Right ventricle myocardium inferior (tissue), 1 donor: ENCODE data around the gene SLC35G2. TPM values are rescaled to one million over a fixed set of nuclear protein-coding genes. Genes with fewer than 3 reads are reported as not detected.

Experiments
- ATAC-seq: fragments of 200-7000 bp; cut with Tn5 transposase; one replicate; pipeline ENCODE4 v1.9.1; 2020; ENCODE audit warnings: mild to moderate bottlenecking, moderate library complexity
- DNase-seq: peaks from one replicate; pipeline ENCODE4 v3.0.0; 2021; ENCODE audit errors: missing footprints
- intact Hi-C: fragments of 100-400 bp; cut with DNase I; formaldehyde crosslinking; loops from one replicate; pipeline ENCODE4 v1.11.0; 2022
- total RNA-seq: library from RNA; stranded (reverse); fragmentation: NEBNext Ultra II Directional; extraction: Animal tissue kit (Norgen Biotek cat#: 25700); gene quantifications from one replicate; pipeline ENCODE4 v1.2.1, GENCODE V29; 2021
- donor health status: DM: no; HTN: yes; CAD: no; lungs with severe emphysema.

SLC35G2 gene
- total RNA-seq, 1 donor from 2014 or later = 2.1 TPM

DNA sequence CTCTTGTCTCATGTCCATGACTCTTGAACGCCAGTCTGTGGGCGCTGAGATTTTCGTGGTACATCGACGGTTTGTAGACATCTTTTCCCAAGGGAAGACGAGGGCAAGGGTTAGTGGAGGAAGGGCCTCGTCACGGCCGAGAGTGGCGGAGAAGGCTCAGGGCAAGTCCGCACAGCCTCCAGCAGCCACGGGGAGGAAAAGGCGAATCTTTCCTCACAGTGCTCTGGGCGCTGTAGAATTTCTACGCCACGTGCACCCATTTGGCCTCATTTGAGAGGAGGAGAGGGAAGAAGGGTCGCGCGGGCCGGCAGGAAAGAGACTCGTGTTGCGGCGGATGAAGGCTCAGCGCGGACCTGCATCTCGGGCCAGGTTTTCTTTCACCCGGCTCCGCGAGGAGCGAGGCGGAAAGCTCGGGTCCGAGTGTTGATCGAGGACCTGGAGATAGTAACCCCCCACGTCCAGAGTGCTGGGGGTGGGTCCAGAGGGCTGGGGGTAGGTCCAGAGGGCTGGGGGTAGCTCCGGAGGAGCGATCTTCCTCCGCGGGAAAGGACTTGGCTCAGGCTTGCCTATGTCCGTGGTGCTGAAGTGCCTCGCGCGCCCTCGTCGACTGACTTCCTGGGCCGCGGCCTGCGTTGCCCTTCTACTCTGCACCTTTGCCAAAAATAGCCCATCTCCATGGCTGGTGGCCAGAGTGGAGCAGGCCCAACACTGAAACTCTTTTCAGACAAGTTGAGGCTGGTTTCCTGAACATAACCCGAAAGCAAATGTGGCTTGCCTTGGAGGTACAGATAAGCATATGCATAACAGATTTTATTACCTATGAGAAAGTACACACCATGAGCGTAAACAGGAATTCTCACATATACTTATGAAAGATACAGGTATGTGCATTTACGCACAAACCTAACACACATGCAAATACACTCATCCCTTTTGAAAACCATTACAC is 1.1 kb downstream of the SLC35G2 start:
- intact Hi-C loops = loop anchor here (2.0 to 5.0 kb wide), 3 partner anchors 42 to 192 kb away; partner anchors contain the start of genes NCK1 and STAG1
- DNase-seq (peak; percentile 78), ATAC-seq (peak; percentile 73)

DNA sequence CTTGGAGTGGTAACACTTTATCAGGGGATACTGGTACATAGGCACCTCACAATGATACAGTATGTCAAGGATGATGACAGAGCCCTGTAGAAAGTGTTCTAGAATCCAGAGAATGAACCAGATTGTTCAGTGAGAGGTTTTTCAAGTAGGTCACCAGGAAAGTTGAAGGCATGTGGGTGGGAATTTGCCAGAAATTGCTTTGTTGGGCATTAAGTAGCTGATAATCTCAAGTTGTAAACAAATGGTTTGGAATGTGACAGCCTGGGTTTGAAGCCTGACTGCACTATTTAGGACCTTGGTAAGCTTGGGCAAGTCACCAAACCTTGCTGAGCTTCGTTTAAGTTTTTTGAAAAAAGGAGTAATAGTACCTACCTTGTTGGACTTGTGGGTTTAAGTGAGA is 12.5 kb downstream of the SLC35G2 start:
- intact Hi-C loops = no loop called here
- ATAC-seq (no peak), DNase-seq (no peak)

DNA sequence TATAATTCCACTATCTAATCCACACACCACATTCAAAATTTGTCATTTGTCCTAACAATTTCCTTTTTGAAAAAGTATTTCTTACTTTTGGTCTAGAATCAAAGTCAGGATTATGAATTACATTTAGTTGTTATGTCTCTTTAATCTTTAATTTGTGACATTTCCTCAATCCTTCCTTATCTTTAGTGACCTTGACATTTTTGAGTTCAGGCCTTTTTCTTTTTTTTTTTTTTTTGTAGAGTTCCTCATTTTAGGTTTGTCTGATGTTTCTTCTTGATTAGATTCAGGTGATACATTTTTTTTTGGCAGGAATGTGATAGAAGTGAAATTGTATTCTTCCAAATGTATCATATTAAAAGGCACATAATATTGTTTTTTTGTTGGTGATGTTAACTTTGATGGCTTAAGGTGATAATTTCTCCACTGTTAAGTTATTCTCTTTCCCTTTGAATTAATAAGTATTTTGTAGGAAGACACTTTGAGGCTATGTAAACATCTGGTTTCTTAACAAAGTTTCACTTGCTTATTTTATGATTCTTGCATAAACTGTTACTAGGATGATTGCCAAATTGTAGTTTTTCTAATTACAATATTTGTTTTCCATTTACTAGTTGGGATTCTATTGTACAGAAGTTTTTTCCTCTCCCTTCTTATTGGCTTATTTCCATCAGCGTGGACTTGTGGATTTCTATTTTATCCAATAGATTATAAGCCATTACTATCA is 16.3 kb downstream of the SLC35G2 start:
- ATAC-seq = no peak
- intact Hi-C loops = no loop called here
- DNase-seq = no peak

DNA sequence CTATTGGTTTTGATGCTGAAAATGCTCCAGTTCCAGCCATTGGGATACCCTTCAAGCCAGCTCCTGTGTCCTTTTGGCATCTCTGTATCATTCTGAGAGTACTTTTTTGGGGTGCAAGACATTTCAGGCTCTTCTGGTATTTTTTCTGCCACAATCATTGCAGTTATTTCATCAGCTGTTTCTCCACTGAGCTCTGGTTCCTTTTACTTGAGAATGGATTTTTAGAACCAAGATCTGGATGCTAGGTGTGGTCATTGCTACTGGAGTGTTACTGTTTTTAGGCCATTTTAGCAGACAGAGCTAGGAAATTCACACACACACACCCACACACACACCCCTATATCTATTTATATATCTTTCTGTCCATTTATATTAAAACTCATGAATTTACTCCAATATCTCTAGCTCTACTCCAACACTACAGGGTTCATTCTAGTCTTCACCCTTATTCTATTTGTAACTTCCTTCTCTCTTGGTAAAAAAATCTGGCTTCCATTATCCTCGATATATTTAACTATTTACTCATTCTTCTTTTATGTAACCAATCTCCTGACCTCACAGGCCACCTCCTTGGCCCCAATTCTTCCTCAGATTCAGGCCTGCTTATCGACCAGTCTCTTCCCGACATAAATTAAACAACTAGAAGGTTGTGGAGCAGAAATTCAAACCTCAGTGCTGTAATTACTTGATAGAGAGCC is 17.0 kb downstream of the SLC35G2 start:
- DNase-seq (no peak), ATAC-seq (no peak)
- intact Hi-C loops = no loop called here

DNA sequence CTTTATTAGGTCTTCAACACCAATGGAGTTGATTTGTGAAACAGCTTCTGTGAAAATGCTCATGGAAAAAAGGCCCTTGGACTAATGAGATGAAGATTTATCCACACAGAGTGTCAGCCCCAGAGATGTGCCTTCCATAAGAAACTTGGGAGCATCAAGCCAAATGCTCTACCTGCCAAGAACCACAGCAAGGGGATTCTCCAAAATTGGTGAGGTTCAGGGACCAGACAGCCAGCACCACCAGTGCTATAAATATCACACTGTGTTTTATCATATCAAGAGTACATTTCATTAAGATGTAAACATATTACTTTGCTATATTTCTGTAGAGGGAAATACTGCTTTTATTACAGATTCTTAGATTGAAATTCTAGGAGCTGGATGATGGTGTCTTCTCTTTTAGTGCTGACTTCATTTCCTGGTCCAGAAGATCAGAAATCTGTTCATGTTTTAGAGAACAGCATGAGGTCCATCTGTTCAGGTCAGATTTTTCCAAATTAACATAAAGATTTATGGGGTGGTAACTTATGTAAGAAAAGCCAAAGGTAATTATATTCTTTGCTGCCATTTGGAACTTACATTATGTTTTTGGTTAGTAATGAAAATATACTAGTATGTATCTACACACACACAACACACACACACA is 17.7 kb downstream of the SLC35G2 start:
- DNase-seq (no peak), ATAC-seq (no peak)
- intact Hi-C loops = no loop called here

DNA sequence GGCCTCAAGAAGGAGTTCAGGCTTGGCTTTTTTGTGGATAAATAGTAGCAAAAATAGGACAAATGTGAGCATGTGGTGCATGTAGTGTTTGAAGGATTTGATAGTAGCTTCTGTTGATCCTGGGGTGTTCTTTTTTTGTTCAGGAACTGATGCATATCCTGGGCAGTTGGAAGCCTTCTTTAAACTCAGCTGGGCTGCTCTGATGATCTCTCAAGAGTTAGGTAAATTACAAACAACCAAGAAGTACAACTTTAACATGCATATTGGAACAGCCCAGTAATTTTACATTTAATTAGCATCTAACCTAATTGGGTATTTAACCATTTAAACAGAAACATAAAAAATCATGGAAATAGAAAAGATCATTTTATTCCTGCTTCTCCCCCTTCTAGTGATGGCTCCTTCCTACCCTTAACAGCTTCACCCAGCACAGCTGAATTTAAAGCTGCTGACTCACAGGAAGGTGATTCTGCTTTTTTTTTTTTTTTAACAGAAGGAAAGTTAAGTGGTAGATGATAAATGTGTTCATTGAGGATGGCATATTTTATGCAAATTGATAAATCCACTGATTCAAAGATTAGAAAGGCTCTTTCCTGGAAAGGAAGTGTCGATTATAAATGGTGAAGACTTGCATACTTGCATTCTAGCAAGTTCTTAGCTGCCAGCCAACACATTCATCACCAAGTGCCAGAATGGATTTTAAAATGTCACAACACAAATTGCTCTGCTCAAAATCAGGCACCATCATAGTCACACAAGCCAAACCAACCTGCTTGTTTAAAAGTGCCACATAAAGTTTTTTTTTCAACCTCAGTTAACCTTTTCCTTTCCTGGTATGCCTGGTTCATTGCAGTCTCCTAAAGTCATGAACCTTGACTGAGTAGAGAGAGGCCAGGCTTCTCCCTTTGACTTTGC is 20.0 kb downstream of the SLC35G2 start:
- ATAC-seq = no peak
- intact Hi-C loops = no loop called here
- DNase-seq = no peak

DNA sequence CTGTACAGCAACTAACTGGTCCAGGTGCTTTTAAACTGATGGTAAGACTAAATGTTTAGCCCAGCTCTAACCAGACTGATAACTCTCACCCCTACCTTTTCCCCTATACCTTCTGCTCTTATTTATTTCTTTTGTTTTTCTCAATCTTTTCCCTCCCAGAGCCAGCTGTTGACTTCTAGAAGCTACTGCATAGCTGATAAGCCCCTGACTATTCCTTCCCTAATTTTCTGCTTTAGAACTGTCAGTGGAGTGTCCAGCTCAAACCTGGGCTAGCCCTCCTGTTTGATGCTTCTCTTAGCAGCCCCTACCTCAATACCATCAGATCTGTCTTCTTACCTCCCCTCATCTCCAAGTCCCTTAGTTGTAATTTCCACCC is 20.6 kb downstream of the SLC35G2 start:
- DNase-seq = no peak
- no peak for ATAC-seq
- intact Hi-C loops = no loop called here

DNA sequence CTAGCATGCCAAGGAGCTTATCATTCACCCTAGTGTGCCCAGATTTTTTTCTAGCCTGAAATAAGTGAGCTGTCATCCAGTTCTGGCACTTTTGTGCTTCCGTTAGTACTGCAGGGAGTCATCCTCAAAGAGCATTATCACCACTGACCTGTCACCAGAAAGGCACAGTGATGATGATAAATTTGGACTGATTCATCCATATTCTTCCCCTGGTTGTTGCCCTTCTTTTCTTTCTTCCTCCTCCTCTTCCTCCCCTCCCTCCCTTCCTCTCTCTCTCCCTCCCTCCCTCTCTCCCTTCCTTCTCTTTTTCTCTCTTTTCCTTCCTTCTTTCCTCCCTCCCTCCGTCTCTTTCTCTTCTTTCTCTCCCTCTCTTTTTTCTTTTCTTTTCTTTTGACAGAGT is 21.3 kb downstream of the SLC35G2 start:
- no peak for DNase-seq
- no peak for ATAC-seq
- intact Hi-C loops = no loop called here

DNA sequence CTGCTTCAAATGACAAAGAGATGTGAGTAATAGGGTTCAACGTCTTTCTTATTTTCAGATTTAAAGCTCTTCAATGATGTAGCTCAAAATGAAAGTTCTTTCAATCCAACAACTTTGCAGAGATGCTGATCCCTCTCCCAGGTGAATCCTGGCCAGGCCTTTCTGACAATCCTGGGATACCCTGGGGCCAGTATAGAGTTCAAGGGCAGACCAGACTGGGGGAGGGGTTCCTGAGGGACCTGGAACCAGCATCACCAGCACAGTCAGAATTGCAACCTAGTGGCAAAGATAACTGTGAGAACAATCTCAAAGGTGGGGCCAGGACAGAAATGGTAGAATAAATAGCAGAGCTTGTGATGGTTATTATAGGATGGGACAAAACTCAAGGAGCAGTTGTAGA is 23.4 kb downstream of the SLC35G2 start:
- intact Hi-C loops = no loop called here
- DNase-seq (no peak), ATAC-seq (no peak)

DNA sequence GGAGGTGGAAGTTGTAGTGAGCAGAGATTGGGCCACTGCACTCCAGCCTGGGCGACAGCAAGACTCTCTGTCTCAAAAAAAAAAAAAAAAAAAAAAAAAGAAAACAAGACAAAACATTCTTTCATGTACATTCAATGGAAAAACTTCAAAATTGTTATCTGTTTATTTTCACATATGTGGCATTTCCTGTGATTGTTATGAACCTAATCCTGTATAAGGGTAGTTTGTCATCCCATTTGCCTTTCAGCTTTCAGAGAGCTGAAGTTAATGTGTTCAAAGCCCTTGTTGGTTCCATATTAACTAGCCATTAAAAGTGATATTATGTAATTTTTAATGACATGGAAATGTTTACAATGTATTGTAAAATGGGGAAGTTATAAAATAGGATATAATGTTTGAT is 25.8 kb downstream of the SLC35G2 start:
- ATAC-seq (no peak), DNase-seq (no peak)
- intact Hi-C loops = no loop called here

DNA sequence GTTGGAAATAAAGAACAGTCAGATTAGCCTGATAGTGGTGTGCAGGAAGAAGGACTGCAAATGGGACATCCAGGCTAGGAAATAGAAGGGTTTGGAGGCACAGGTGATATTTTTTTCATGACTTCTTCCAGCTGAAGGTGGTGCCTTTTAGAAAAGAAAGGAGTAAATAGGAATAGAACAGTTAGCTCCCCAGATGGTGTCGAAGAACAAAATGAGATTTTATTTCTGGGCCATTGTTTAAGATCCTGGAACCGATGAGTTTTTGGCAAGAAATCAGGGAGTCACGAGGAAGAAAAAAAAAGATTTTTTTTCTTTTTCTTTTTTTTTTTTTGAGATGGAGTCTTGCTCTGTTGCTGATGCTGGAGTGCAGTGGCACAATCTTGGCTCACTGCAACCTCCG is 33.3 kb downstream of the SLC35G2 start:
- intact Hi-C loops = loop anchor here (10.0 kb wide), 1 partner anchor 143 kb away; no protein-coding TSS in a partner anchor
- ATAC-seq (no peak), DNase-seq (no peak)

DNA sequence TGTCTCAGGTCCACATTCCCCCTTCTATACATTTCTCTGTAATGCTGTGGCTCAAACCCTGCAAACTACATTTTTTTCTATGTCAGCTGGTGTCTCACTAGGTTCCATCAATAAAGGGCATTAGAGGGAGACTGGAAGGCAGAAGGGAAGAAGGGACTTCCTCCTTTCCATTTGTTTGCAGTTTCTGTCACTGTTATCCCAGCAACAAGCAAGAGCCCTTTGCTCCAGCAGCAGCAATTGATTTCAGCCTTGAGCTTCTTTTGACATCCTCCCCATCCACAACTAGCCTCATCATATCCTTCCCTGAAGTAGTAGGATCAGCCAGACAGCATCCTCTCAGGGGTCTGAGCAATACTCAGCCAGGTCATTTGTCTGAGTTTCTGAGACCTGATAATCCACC is 37.7 kb downstream of the SLC35G2 start:
- intact Hi-C loops = loop anchor here (10.0 kb wide), 1 partner anchor 138 kb away; no protein-coding TSS in a partner anchor
- no peak for ATAC-seq

DNA sequence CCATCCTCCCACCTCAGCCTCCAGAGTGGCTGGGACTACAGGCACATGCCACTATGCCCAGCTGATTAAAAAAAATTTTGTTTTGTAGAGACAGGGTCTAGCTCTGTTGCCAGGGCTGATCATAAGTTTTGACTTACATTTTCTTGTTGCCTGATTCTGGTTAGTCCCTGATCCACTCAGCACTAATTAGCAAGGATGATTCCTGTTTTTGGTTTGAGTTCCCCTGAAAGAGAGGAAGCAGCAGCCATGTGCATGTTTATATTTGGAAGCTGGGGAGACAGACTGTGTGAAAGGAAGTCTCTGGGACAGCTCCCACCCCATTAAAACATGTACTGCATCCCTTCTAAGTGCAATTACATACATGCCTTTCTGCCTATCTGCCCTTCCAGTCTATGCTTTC is 39.5 kb downstream of the SLC35G2 start:
- no peak for ATAC-seq
- intact Hi-C loops = loop anchor here (10.0 kb wide), 1 partner anchor 136 kb away; no protein-coding TSS in a partner anchor
- no peak for DNase-seq

More for the DNA sequence above, 37.7 kb downstream of the SLC35G2 start:
- DNase-seq = no peak

DNA sequence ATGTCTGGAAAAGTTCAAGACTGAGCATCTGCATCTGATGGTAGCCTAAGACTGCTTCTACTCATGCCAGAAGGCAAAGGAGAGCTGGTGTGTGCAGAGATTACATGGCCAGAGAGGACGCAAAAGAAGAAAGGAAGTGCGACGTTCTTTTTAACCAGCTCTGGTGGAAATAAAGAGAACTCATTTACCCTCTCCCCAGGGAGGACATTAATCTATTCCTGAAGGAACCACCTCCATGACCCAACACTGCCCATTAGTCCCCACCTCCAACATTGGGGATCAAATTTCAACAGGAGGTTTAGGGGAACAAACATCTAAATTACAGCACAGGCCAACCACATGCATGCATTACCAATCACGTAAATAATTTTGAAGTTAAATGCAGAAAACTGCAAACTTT is 41.6 kb downstream of the SLC35G2 start:
- intact Hi-C loops = loop anchor here (5.0 kb wide), 1 partner anchor 43 kb away; the partner anchor contains the start of gene SLC35G2
- ATAC-seq = no peak
- no peak for DNase-seq

DNA sequence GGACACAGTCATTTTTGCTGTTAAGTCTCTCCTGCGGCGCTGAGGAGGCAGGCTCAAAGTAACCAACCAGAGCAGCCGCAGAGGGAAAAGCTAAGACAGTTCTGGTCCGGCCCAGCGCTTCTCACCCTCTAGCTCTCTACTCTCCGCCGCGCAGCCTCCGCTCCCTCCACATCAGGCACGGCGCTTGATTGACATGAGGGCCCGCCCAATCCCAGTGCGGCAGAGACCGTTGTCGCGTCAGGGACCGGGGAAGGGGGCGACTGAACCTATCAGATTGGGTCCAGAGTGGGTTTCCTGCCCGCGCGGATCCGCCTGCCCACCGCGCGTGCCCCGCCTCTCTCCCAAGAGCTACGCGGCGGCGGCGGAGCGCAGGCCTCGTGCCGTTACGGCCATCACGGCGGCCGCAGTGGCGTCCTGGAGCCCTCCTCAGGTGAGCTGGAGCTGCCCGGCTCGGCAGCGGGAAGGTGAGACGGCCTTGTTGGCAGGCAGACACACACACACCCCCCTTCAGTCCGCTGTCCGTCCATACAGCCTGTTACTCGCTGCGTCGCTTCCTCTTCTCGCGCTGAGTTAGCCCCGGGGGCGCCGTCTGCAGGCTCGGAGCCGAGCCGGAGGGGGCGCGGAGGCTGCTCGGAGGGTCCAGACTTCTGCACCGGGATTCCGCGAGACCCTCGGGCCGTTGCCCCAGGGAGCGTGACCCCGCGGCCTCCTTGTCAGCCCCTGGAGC is 43.1 kb downstream of the SLC35G2 start, which contains the start of gene NCK1:
Gene NCK1, plus strand, starts transcription at position 319 of the 727 bp plus-strand sequence. CDS start 65,794 bp downstream, outside the sequence.
- DNase-seq (peak; percentile 100), ATAC-seq (peak; percentile 99)

DNA sequence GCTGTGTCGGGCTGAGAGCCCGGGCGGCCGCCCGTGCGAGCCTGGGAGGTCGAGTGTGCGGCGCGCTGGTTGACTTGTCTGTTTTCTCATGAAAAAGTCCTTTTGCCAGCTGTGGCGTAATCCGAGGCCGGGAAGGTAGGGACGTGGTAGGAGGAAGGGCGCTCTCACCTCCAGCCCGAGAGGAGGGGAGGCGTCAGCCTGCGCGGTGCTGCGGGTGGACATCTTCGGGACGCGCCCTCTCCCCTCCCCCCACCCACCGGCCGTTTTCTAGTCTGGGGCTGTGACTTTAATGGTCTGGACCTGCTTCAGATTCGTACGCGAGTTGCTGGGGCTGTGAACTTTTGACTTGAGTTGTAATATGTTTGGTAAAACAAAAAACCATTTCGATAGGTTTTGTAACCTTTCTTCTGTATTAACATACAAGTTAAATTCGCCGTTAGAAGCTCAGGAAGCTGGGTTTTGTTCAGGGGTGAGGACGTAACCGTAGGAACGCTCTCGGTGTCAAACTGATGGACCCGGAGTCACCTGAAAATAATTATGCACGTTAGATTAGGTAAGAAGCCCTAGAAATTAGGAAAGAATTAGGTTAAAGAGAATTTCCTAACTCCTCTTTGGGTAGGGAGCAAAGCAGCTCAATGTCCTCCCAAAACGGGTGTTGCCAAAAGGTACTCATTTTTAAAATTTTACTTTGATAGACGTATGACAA is 43.8 kb downstream of the SLC35G2 start:
- intact Hi-C loops = loop anchor here (2.0 to 5.0 kb wide), 2 partner anchors 45 to 110 kb away; partner anchors contain the start of genes SLC35G2 and STAG1
- DNase-seq (no peak), ATAC-seq (peak; percentile 47)

More for the DNA sequence above, 43.1 kb downstream of the SLC35G2 start, which contains the start of gene NCK1:
- intact Hi-C loops = loop anchor here (2.0 to 5.0 kb wide), 2 partner anchors 45 to 109 kb away; partner anchors contain the start of genes SLC35G2 and STAG1
